DOHH2 (cell line): Measurements from ENCODE around the gene CAPZA1.

Experiments used
- CTCF ChIP-seq: fragments of 200-600 bp; sonication (generic); IDR thresholded peaks from one replicate; pipeline ENCODE4 v1.5.1; 2014; ENCODE audit warnings: antibody characterized with exemption, mild to moderate bottlenecking, low read depth, low read length; ENCODE audit not compliant: poor library complexity, severe bottlenecking
- EZH2phosphoT487 ChIP-seq: fragments of 200-600 bp; sonication (generic); IDR thresholded peaks from 2 replicates; pipeline ENCODE4 v1.6.1; 2017; ENCODE audit warnings: borderline replicate concordance, mild to moderate bottlenecking, antibody characterized with exemption, low read length, moderate library complexity, mixed read lengths

- TF ChIP-seq CTCF = no peak
- TF ChIP-seq EZH2phosphoT487 = no peak
These were observed 17.9 kb downstream of the CAPZA1 start for GRCh38 chr1:112637254-112638109.
